Vagina (tissue), 2 donors: ENCODE measurements around the gene GJE1. TPM values are rescaled to one million over a fixed set of nuclear protein-coding genes. Genes with fewer than 3 reads are reported as not detected.
"Not testable (repeated sequence)": the region's sequence is repeated elsewhere in the genome, so short reads cannot be mapped to it uniquely, and the experiment has no call there.

Source experiments
- DNase-seq, 2 donors: peaks; one replicate each; pipeline ENCODE4 v3.0.0-alpha.2; 2017; ENCODE audit errors: extremely low spot score in 2 of 2
- H3K27ac ChIP-seq: fragments of 200-600 bp; sonication (generic); one replicate; pipeline ENCODE4 v1.5.1; 2019
- H3K27me3 ChIP-seq: fragments of 200-600 bp; sonication (generic); one replicate; pipeline ENCODE4 v1.5.1; 2019
- H3K36me3 ChIP-seq, 2 donors: fragments of 200-600 bp; sonication (generic); one replicate each; pipeline ENCODE4 v1.5.1; 2017 to 2019
- H3K4me1 ChIP-seq: fragments of 200-600 bp; sonication (generic); one replicate; pipeline ENCODE4 v1.5.1; 2019
- H3K4me3 ChIP-seq, 2 donors: fragments of 200-600 bp; sonication (generic); 1 replicate in 1 of 2; 2 replicates in 1 of 2; pipeline ENCODE4 v1.5.1; 2016 to 2019
- H3K9me3 ChIP-seq: fragments of 200-600 bp; sonication (generic); one replicate; pipeline ENCODE4 v1.5.1; 2019
- POLR2A ChIP-seq, 2 donors: fragments of 450-650 bp; IDR thresholded peaks; one replicate each; pipeline ENCODE4 v1.6.1; 2017; ENCODE audit warnings: antibody characterized with exemption in 2 of 2, mild to moderate bottlenecking in 2 of 2, moderate library complexity in 2 of 2
- POLR2AphosphoS5 ChIP-seq, 2 donors: sonication (generic); formaldehyde crosslinking; IDR thresholded peaks; one replicate each; pipeline ENCODE4 v1.9.0; 2017; ENCODE audit warnings: antibody characterized with exemption in 2 of 2, mild to moderate bottlenecking in 2 of 2, low read depth in 1 of 2; ENCODE audit not compliant: insufficient read depth in 1 of 2
- intact Hi-C: fragments of 100-400 bp; cut with DNase I; formaldehyde crosslinking; loops from one replicate; pipeline ENCODE4 v1.15.1; 2023
- total RNA-seq: library from RNA; depleted of rRNA; stranded (reverse); fragments of >200 nt; gene quantifications from one replicate; pipeline ENCODE4 v1.2.3, GENCODE V29; 2016
- TF ChIP-seq, protein P1 (sequence below), 3 experiments: fragments of 450-650 bp in 2 of 3; fragments of 200-600 bp in 1 of 3; sonication (generic) in 1 of 3; IDR thresholded peaks; one replicate each; pipeline ENCODE4 v1.5.1; 2017 to 2019; ENCODE audit warnings: antibody characterized with exemption in 3 of 3, mild to moderate bottlenecking in 2 of 3, moderate library complexity in 2 of 3

Gene GJE1, protein sequence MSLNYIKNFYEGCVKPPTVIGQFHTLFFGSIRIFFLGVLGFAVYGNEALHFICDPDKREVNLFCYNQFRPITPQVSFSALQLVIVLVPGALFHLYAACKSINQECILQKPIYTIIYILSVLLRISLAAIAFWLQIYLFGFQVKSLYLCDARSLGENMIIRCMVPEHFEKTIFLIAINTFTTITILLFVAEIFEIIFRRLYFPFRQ
- not detected for total RNA-seq

DNA sequence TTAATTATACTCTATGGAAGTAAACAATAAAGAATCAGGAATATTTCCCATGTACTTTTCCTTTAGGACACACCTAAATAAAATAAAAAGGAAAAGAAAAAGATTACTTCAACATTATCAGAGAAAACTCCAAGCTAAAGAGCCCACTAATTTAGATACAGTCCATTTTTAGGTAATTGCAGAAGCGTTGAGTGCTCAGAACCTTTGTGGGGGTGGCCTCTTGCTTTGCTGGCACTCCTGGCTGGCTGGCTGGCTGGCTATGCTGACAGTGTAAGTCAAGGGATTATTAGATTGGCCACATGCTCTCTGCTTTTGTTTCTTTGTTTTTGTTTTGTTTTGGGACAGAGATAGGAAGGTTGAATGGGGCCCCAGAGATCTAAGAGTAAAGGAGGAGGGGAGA is at the start of gene GJE1:
GJE1 (plus strand) TSS at position 301 of the 400 bp plus-strand sequence. CDS start 234 bp downstream, outside the sequence.
- TF ChIP-seq POLR2AphosphoS5 (IDR thresholded peaks at IDR 0.05; ENCODE audit: insufficient read depth in 1 of 2, low read depth in 1 of 2) (no peak), POLR2A (IDR thresholded peaks at IDR 0.05) (no peak)
- TF ChIP-seq, protein P1, sequence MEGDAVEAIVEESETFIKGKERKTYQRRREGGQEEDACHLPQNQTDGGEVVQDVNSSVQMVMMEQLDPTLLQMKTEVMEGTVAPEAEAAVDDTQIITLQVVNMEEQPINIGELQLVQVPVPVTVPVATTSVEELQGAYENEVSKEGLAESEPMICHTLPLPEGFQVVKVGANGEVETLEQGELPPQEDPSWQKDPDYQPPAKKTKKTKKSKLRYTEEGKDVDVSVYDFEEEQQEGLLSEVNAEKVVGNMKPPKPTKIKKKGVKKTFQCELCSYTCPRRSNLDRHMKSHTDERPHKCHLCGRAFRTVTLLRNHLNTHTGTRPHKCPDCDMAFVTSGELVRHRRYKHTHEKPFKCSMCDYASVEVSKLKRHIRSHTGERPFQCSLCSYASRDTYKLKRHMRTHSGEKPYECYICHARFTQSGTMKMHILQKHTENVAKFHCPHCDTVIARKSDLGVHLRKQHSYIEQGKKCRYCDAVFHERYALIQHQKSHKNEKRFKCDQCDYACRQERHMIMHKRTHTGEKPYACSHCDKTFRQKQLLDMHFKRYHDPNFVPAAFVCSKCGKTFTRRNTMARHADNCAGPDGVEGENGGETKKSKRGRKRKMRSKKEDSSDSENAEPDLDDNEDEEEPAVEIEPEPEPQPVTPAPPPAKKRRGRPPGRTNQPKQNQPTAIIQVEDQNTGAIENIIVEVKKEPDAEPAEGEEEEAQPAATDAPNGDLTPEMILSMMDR (IDR thresholded peaks at IDR 0.05), result no peak
- intact Hi-C loops, result no loop called here
- H3K27ac ChIP-seq, result no peak within 1 kb of the TSS
- no peak for DNase-seq
- H3K9me3 ChIP-seq, result no peaks in the 10 kb centered on the region
- H3K4me1 ChIP-seq, result no peaks in the 10 kb centered on the region
- no peaks in the 10 kb centered on the region for H3K27me3 ChIP-seq
- H3K36me3 ChIP-seq, result no peaks in the 10 kb centered on the region
- no peak within 1 kb of the TSS for H3K4me3 ChIP-seq

- TF ChIP-seq POLR2A (IDR thresholded peaks at IDR 0.05) (no peak), POLR2AphosphoS5 (IDR thresholded peaks at IDR 0.05; ENCODE audit: insufficient read depth in 1 of 2, low read depth in 1 of 2) (no peak)
- TF ChIP-seq, protein P1 (IDR thresholded peaks at IDR 0.05), result no peak
- no peak for DNase-seq
- H3K27ac ChIP-seq, result no peak overlapping the region
- H3K4me3 ChIP-seq, result no peak overlapping the region
- intact Hi-C loops, result no loop called here
- H3K4me1 ChIP-seq, result no peaks in the 10 kb centered on the region
- H3K27me3 ChIP-seq, result no peaks in the 10 kb centered on the region
- H3K36me3 ChIP-seq, result no peaks in the 10 kb centered on the region
- no peaks in the 10 kb centered on the region for H3K9me3 ChIP-seq
Measured at GRCh38 chr6:142087950-142088857, 44.5 kb upstream of the GJE1 start.

DNA sequence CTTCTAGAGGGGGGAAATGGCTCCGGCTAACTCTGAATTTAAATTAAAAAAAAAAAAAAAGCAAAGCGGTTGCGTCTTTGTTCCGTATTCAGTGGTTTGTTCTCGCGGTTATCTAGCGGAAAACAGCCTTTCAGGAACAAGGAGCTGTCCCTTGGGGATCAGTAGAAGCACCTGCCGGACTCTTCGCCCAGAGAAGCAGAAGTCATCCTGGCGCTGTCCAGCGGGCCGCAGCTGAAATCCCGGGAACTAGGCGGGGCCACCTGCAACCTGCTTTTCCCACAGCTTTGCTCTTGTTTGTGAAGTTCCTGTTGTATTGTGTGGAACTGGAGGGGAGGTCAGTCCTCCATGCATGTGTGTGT is 43.9 kb upstream of the GJE1 start:
- intact Hi-C loops, result no loop called here
- H3K4me3 ChIP-seq, result no peak overlapping the region
- TF ChIP-seq POLR2A (IDR thresholded peaks at IDR 0.05), result no peak
- TF ChIP-seq, protein P1 (IDR thresholded peaks at IDR 0.05), result no peak
- no peak for TF ChIP-seq POLR2AphosphoS5 (IDR thresholded peaks at IDR 0.05; ENCODE audit: insufficient read depth in 1 of 2, low read depth in 1 of 2)
- no peak overlapping the region for H3K27ac ChIP-seq
- DNase-seq, result no peak
- H3K4me1 ChIP-seq, result no peaks in the 10 kb centered on the region
- no peaks in the 10 kb centered on the region for H3K9me3 ChIP-seq
- no peaks in the 10 kb centered on the region for H3K27me3 ChIP-seq
- H3K36me3 ChIP-seq, result no peaks in the 10 kb centered on the region

DNA sequence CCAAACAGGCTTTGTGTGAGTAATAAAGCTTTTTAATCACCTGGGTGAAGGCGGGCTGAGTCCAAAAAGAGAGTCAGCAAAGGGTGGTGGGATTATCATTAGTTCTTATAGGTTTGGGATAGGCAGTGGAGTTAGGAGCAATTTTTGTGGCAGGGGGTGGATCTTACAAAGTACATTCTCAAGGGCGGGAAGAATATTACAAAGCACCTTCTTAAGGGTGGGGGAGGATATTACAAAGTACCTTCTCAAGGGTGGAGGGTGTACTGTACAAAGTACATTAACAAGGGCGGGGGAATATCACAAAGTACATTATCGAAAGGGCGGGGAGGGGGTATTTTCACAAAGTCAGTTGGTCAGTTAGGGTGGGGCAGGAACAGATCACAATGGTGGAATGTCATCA is 27.9 kb upstream of the GJE1 start:
- H3K36me3 ChIP-seq, DNase-seq, H3K4me1 ChIP-seq, H3K4me3 ChIP-seq, H3K27me3 ChIP-seq, H3K9me3 ChIP-seq, H3K27ac ChIP-seq, intact Hi-C loops: not testable (repeated sequence)

DNA sequence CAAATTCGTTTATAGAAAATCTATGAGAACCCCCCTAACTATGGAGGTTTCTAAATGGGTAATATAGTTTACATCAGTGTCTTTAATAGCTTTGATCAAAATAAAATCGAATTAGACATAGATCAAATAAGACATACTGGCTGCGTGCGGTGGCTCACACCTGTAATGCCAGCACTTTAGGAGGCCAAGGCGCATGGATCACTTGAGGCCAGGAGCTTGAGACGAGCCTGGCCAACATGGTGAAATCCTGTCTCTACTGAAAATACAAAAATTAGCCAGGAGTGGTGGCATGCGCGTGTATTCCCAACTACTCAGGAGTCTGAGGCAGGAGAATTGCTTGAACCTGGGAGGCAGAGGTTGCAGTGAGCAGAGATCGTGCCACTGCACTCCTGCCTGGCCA is 21.9 kb upstream of the GJE1 start:
- H3K9me3 ChIP-seq, H3K4me3 ChIP-seq, H3K4me1 ChIP-seq, H3K36me3 ChIP-seq, H3K27me3 ChIP-seq, DNase-seq, intact Hi-C loops, H3K27ac ChIP-seq: not testable (repeated sequence)

DNA sequence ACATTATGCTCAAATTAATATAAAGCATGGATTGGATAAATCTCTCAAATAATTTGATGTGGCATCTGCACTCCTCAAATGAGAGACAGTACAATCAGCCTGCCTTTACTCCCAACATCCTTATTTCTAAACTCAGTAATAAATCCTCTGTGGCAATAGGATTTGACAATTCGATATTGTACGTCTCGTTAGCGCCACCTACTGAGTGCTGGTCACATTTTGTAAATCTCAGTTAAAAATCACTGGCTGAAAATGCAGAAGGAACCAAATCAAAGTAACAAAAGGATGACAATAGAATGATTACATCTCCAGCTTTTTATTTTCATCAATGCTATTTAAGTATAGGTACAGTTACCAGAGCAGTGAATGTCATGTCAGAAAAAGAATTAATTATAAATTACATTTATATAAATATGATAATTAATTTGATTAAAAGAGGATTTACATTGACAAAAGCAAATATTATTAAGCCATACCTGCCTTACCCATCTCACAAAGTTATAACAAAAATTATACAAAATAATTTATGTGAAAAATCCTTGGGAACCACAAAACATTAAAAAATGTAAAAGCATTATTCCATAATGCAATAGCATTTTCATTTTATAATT is 20.2 kb upstream of the GJE1 start:
- Histone ChIP-seq H3K36me3 (no peaks in the 10 kb centered on the region), H3K27me3 (no peaks in the 10 kb centered on the region), H3K4me3 (no peak overlapping the region), H3K9me3 (no peaks in the 10 kb centered on the region), H3K4me1 (no peaks in the 10 kb centered on the region), H3K27ac (no peak overlapping the region)
- DNase-seq, result no peak
- TF ChIP-seq POLR2AphosphoS5 (IDR thresholded peaks at IDR 0.05; ENCODE audit: insufficient read depth in 1 of 2, low read depth in 1 of 2), result no peak
- TF ChIP-seq, protein P1 (IDR thresholded peaks at IDR 0.05), result peak; percentile 6 to 52 (median 51)
- intact Hi-C loops, result no loop called here
